ENCODE results near the gene TBX5.

Gene TBX5

DNA sequence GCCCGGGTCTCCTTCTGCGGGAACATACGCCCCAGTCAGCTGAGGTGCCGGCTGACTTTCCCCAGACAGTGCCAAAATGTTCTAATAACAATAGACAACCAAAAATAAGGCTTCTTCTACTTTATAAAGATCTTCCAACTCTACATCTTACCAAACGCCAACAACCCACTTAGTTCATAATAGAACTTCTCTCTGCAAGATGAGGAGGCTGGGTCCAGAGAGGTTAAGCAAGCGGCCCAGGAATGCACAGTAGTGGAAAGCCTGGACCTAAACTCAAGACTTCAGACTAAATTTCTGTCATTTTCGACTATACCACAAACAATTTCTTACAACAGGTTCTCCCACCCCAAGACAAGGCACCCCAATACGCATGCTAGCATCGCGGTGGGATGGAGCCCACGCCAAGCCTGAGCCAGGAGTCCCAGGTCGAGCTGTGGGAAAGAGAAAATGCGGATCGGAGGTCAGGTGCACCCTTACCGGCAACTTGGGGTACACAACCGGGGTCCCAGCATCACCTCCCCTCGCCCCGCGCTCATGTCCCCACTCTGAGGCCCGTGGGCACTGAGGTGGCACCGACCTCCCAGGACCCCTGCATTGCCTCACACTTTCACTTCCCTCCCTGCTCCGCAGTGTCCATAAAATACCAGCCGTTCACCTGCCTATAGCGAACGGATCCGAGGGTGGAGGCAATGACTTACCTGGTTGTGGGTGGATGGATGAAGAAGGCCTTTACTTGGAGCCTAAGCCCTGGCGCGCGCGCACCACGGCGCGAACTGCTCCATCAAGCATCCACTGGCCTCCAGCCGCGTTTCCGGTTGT, 42.1 kb upstream of the TBX5 start:
- H3K36me3 Mint-ChIP-seq (ENCODE audit: low read depth): no peaks in the 10 kb centered on the region
- H3K27ac Mint-ChIP-seq: no peak overlapping the region
- peaks cover 5% of the 10 kb centered on the region for H3K4me1 Mint-ChIP-seq

DNA sequence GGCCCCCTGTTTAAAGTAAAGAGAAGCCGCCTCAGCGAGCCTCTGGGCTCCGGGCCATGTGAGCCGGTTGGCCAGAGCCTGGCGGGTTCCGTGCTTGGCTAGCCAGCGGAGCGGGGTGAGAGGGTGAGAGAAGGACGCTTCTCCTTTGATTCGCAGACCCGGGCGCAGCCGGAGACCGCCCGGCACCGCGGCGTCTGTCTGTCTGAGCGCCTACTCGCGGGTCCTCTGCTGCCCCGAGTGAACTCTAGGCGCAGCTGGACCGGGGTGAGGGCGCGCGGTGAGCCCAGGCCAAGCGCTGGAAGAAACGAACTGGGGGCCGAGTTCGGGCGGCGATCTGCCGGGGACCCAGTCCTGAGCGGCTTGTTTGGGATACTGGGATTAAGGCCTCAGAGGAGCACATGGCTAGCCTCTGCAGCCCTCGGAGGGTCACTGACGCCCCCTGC, 41.4 kb upstream of the TBX5 start:
- peaks cover 100% of the 10 kb centered on the region for H3K27me3 Mint-ChIP-seq (ENCODE audit: low read depth, poor library complexity)
- peak; percentile 49 for DNase-seq

More for the DNA sequence above, 42.1 kb upstream of the TBX5 start:
- Mint-ChIP-seq H3K27me3 (ENCODE audit: low read depth, poor library complexity) (peaks cover 100% of the 10 kb centered on the region), H3K4me3 (no peak overlapping the region), H3K9me3 (no peaks in the 10 kb centered on the region)
- DNase-seq: no peak
- TF ChIP-seq, protein P1, sequence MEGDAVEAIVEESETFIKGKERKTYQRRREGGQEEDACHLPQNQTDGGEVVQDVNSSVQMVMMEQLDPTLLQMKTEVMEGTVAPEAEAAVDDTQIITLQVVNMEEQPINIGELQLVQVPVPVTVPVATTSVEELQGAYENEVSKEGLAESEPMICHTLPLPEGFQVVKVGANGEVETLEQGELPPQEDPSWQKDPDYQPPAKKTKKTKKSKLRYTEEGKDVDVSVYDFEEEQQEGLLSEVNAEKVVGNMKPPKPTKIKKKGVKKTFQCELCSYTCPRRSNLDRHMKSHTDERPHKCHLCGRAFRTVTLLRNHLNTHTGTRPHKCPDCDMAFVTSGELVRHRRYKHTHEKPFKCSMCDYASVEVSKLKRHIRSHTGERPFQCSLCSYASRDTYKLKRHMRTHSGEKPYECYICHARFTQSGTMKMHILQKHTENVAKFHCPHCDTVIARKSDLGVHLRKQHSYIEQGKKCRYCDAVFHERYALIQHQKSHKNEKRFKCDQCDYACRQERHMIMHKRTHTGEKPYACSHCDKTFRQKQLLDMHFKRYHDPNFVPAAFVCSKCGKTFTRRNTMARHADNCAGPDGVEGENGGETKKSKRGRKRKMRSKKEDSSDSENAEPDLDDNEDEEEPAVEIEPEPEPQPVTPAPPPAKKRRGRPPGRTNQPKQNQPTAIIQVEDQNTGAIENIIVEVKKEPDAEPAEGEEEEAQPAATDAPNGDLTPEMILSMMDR (IDR thresholded peaks at IDR 0.05): no peak

DNA sequence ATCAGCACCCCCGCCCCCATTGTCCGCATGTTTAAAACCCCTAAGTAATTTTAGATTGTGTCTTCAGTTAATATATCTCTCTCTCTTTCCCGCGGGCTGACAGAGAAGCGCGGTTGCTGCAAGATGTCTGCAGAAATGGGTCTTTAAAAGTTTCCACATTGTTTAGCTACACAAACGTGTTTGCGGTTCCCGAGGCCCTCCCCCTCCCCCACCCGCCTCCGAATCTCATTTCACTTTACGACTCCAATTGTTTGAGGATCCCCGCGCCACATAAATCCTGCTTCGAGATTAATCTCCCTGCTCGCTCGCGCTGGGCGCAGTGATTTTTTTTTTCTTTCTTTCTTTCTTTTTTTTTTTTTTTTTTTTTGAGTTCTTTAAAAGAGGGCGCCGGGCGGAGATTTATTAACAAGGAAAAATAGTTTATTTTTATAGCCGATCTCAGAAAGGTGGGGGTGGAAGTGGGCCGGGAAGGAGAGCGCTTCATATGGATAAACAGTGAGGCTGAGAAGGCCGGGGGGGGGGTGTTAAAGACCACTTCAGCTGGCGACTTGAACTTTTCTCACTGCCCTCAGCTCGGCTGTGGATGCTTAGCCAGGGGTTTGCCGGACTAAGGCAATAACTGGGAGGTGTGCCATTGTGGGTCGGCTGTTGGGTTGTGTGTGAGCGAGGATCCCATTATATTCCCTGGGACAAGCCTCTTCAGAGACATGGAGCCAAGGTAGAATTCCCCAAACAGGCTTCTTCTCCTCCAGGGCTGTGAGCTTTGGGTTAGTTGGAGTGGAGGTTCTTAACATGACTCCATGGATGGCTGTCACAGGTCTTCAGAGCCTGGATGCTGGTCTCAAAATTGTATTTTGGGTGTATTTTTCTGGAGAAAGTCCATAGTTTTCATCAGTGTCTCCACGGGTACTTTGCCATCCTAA, 39.7 kb upstream of the TBX5 start:
- Mint-ChIP-seq H3K27ac (no peak overlapping the region), H3K9me3 (no peaks in the 10 kb centered on the region), H3K36me3 (ENCODE audit: low read depth) (no peaks in the 10 kb centered on the region), H3K4me3 (no peak overlapping the region), H3K27me3 (ENCODE audit: low read depth, poor library complexity) (peaks cover 100% of the 10 kb centered on the region), H3K4me1 (peaks cover 5% of the 10 kb centered on the region)
- DNase-seq: no peak
- TF ChIP-seq, protein P1 (IDR thresholded peaks at IDR 0.05): no peak

More for the DNA sequence above, 41.4 kb upstream of the TBX5 start:
- Mint-ChIP-seq H3K36me3 (ENCODE audit: low read depth) (no peaks in the 10 kb centered on the region), H3K9me3 (no peaks in the 10 kb centered on the region), H3K4me1 (peaks cover 5% of the 10 kb centered on the region), H3K27ac (no peak overlapping the region), H3K4me3 (no peak overlapping the region)
- TF ChIP-seq, protein P1 (IDR thresholded peaks at IDR 0.05): no peak

DNA sequence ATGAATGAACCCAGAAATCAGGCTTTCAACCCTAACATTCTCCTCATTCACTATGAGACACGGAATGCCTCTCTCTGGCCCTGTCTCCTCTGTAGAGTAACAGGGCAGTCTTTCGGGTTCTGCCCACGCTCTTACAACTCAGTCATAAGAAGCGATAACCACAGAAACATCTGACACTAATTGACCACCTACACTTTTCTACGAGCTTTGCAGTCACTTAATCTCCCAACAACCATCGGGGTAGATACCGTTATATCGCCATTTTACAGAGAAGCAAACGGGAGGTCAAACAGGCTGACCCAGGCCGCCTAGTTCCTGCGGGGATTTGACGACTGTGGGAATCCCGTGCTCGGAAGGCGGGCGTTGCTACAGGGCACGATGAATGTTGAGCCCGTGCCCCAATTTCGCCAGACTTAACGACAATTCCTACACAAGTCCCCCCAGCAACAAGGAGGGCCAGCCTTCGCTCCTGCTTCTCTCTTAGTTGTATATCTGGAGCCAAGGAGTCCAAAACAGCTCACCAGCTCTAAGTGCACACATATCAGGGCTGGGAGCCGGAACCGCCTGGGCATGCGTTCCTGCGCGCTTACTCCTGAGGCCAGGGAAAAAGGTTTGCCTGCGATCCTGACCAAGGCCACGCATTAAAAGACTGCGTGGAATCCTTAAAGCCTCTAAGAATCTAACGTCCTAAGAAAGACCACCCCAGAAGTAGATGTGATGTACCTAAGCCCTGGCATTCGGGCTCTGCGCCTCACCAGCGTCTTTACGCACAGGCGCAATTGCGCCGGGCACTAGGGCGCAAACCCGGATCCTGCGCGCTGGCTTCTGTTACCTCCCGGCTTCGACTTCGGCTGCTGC, 38.7 kb upstream of the TBX5 start:
- Mint-ChIP-seq H3K27me3 (ENCODE audit: low read depth, poor library complexity) (peaks cover 100% of the 10 kb centered on the region), H3K4me1 (peaks cover under 1% of the 10 kb centered on the region), H3K9me3 (no peaks in the 10 kb centered on the region), H3K4me3 (no peak overlapping the region), H3K27ac (no peak overlapping the region), H3K36me3 (ENCODE audit: low read depth) (no peaks in the 10 kb centered on the region)
- DNase-seq: no peak
- TF ChIP-seq, protein P1 (IDR thresholded peaks at IDR 0.05): no peak

DNA sequence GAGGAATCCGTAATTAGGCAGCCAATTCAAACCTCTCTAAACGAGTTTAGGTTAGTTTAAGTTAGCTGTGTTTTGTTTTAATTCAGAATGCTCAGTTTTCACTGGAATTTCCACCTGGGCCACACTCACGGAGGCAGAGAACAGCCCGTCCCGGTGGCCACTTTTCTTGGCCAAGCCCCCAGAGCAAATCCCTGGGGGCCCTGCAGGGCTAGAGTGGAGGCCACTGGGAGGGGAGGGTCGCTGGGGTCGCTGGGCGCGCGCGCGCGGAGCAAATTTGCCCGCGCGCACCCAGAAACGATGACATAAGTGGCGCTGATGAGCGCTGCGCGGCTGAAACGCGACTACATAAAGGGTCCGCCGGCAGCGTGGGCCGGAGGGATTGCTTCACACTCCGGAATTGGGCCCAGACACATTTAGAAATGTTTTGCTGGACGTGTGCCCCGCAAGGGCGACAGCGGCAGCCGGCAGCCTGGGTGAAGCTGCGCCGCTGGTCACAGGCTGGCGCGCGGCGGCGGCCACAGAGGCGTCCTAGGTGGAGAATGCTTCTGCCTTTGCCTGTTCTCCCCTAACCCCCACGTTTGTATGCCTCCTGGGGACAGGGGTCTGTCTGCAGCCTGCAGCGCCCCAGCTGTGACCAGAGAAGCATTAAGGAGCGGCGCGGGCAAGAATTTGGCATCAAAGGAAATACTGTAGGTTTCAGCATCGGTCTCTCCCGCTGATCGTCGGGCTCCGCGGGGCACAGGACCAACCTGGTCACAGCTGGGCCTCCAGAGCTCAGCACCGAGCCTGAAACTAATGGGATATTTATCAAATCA, 37.9 kb upstream of the TBX5 start:
- H3K4me3 Mint-ChIP-seq: no peak overlapping the region
- DNase-seq: no peak
- no peak overlapping the region for H3K27ac Mint-ChIP-seq
- TF ChIP-seq, protein P1 (IDR thresholded peaks at IDR 0.05): no peak
- H3K36me3 Mint-ChIP-seq (ENCODE audit: low read depth): no peaks in the 10 kb centered on the region
- H3K4me1 Mint-ChIP-seq: no peaks in the 10 kb centered on the region
- H3K9me3 Mint-ChIP-seq: no peaks in the 10 kb centered on the region
- H3K27me3 Mint-ChIP-seq (ENCODE audit: low read depth, poor library complexity): peaks cover 100% of the 10 kb centered on the region
